ENCODE measurements around the gene CCER1.

DNA sequence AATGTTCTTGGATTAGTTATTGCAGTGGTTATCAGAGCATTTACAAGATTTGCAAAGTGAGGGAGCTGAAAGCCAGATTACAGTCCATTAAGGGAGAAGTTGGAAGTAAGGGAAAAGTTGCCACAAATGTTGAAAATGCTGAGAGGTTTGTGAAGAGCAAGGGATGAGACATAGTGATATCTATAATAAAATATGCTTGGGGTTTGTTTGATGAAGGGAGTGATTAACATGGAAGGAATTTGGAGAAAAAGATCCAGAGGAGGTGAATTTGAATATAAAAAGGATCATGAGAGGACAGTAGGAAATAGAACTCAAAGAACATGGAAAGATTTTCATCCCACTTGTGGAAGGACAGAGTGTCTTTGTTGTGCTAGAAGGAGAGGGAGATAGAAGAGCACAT lies 19.3 kb upstream of the CCER1 start:
- TF ChIP-seq, protein P1, sequence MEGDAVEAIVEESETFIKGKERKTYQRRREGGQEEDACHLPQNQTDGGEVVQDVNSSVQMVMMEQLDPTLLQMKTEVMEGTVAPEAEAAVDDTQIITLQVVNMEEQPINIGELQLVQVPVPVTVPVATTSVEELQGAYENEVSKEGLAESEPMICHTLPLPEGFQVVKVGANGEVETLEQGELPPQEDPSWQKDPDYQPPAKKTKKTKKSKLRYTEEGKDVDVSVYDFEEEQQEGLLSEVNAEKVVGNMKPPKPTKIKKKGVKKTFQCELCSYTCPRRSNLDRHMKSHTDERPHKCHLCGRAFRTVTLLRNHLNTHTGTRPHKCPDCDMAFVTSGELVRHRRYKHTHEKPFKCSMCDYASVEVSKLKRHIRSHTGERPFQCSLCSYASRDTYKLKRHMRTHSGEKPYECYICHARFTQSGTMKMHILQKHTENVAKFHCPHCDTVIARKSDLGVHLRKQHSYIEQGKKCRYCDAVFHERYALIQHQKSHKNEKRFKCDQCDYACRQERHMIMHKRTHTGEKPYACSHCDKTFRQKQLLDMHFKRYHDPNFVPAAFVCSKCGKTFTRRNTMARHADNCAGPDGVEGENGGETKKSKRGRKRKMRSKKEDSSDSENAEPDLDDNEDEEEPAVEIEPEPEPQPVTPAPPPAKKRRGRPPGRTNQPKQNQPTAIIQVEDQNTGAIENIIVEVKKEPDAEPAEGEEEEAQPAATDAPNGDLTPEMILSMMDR (IDR thresholded peaks at IDR 0.05), result no peak
- TF ChIP-seq JUNB (IDR thresholded peaks at IDR 0.05), result no peak
- no peak for TF ChIP-seq NFE2L2 (conservative IDR thresholded peaks at IDR 0.05; ENCODE audit: low read length)
